HL-60 (cell line): ENCODE results near the gene PLXNA2.

Experiments
- DNase-seq, 2 experiments: peaks; one replicate each; pipeline ENCODE4 v3.0.0-alpha.2; 2010 to 2020; ENCODE audit warnings: low read depth in 1 of 2, low spot score in 1 of 2
- H3K27ac ChIP-seq: fragments of 250-450 bp; sonication (Bioruptor Pico); replicated peaks from 2 replicates; pipeline ENCODE4 v1.5.1; 2020; ENCODE audit warnings: mild to moderate bottlenecking, moderate library complexity
- H3K27me3 ChIP-seq: fragments of 250-450 bp; sonication (Bioruptor Pico); 2 replicates; pipeline ENCODE4 v1.5.1; 2021; ENCODE audit warnings: mild to moderate bottlenecking, moderate library complexity; ENCODE audit not compliant: insufficient read depth, poor library complexity, severe bottlenecking
- H3K4me3 ChIP-seq: replicated peaks from 2 replicates; pipeline ENCODE4 v1.5.1; 2011; ENCODE audit warnings: mild to moderate bottlenecking, control low read depth, low read length; ENCODE audit not compliant: insufficient read depth
- CTCF ChIP-seq: IDR thresholded peaks from one replicate; pipeline ENCODE4 v1.5.1; 2011; ENCODE audit warnings: low read length, control low read depth, inconsistent platforms; ENCODE audit not compliant: insufficient read depth
- GABPA ChIP-seq: IDR thresholded peaks from 2 replicates; pipeline ENCODE4 v1.6.1; 2012; ENCODE audit warnings: low read depth
- POLR2AphosphoS5 ChIP-seq: IDR thresholded peaks from 2 replicates; pipeline ENCODE4 v1.6.1; 2012; ENCODE audit warnings: low read depth
- REST ChIP-seq: IDR thresholded peaks from 2 replicates; pipeline ENCODE4 v1.6.1; 2012; ENCODE audit warnings: low read depth; ENCODE audit not compliant: insufficient replicate concordance
- SPI1 ChIP-seq: IDR thresholded peaks from 2 replicates; pipeline ENCODE4 v1.6.1; 2012; ENCODE audit warnings: low read depth, mild to moderate bottlenecking, borderline replicate concordance

The PLXNA2 gene

GRCh38 chr1:208235356-208235981, 8.7 kb downstream of the PLXNA2 start:
- DNase-seq, result no peak
- H3K4me3 ChIP-seq, result no peak overlapping the region
- no peak for TF ChIP-seq CTCF
- no peak for TF ChIP-seq POLR2AphosphoS5
- TF ChIP-seq GABPA, result no peak
- no peak for TF ChIP-seq SPI1
- TF ChIP-seq REST, result no peak
- no peak overlapping the region for H3K27ac ChIP-seq
- peaks cover 11% of the 10 kb centered on the region for H3K27me3 ChIP-seq

- H3K4me3 ChIP-seq, result no peak overlapping the region
- H3K27me3 ChIP-seq, result peaks cover 10% of the 10 kb centered on the region
- DNase-seq, result no peak
- H3K27ac ChIP-seq, result no peak overlapping the region
- TF ChIP-seq CTCF (no peak), REST (no peak), GABPA (no peak), POLR2AphosphoS5 (no peak), SPI1 (no peak)
Observed at GRCh38 chr1:208234721-208235120, 9.5 kb downstream of the PLXNA2 start.

- no peak for TF ChIP-seq CTCF
- TF ChIP-seq SPI1, result no peak
- TF ChIP-seq REST, result no peak
- no peak for TF ChIP-seq GABPA
- TF ChIP-seq POLR2AphosphoS5, result no peak
- no peak overlapping the region for H3K4me3 ChIP-seq
- DNase-seq, result no peak
- H3K27ac ChIP-seq, result no peak overlapping the region
- H3K27me3 ChIP-seq, result peaks cover 13% of the 10 kb centered on the region
Observed at GRCh38 chr1:208233978-208234377, 10.2 kb downstream of the PLXNA2 start.
